SU-DHL-6 (cell line): ENCODE data around the gene NUMB.

ENCODE experiments used
- H2AFZ ChIP-seq: fragments of 200-600 bp; sonication (generic); 2 replicates; pipeline ENCODE4 v1.6.1; 2014; ENCODE audit warnings: low read depth, mild to moderate bottlenecking, moderate library complexity, mixed read lengths, antibody characterized with exemption, low read length; ENCODE audit not compliant: severe bottlenecking
- H3F3A ChIP-seq: fragments of 200-600 bp; shearing (Covaris generic); 2 replicates; pipeline ENCODE4 v1.6.0; 2016; ENCODE audit warnings: antibody characterized with exemption, mild to moderate bottlenecking; ENCODE audit not compliant: insufficient read depth
- H3K27ac ChIP-seq: fragments of 200-600 bp; sonication (generic); 2 replicates; pipeline ENCODE4 v1.5.1; 2016; ENCODE audit warnings: low read depth, mild to moderate bottlenecking, low read length, moderate library complexity, mixed read lengths
- H3K27me3 ChIP-seq: fragments of 200-600 bp; sonication (generic), shearing (Covaris generic); 2 replicates; pipeline ENCODE4 v1.6.0; 2014; ENCODE audit warnings: mild to moderate bottlenecking, low read length
- H3K36me3 ChIP-seq: fragments of 200-600 bp; sonication (generic); 2 replicates; pipeline ENCODE4 v1.6.1; 2014; ENCODE audit warnings: mild to moderate bottlenecking, low read length, mixed read lengths
- H3K4me2 ChIP-seq: fragments of 300-600, 200-600 bp; shearing (Covaris generic), sonication (generic); 2 replicates; pipeline ENCODE4 v1.6.0; 2014; ENCODE audit warnings: low read length, low read depth, mild to moderate bottlenecking; ENCODE audit not compliant: poor library complexity, severe bottlenecking
- H3K4me3 ChIP-seq: fragments of 200-600 bp; sonication (generic); 2 replicates; pipeline ENCODE4 v1.5.1; 2014; ENCODE audit warnings: antibody characterized with exemption, low read length, mild to moderate bottlenecking, mixed read lengths; ENCODE audit not compliant: insufficient read depth, poor library complexity, severe bottlenecking
- H3K79me2 ChIP-seq: fragments of 200-600 bp; sonication (generic); 2 replicates; pipeline ENCODE4 v1.6.1; 2014; ENCODE audit warnings: mild to moderate bottlenecking, low read length, moderate library complexity; ENCODE audit not compliant: insufficient read depth
- H3K9ac ChIP-seq: fragments of 200-600 bp; sonication (generic); 2 replicates; pipeline ENCODE4 v1.7.0; 2014; ENCODE audit warnings: mild to moderate bottlenecking, low read length
- H3K9me2 ChIP-seq: fragments of 200-600 bp; sonication (generic); replicated peaks from 2 replicates; pipeline ENCODE4 v1.6.1; 2014; ENCODE audit warnings: low read length; ENCODE audit not compliant: insufficient read depth
- H3K9me3 ChIP-seq: fragments of 200-600 bp; sonication (generic); 2 replicates; pipeline ENCODE4 v1.6.1; 2014; ENCODE audit warnings: low read length, mixed read lengths; ENCODE audit not compliant: insufficient read depth
- H4K20me1 ChIP-seq: fragments of 200-600 bp; sonication (generic); 2 replicates; pipeline ENCODE4 v1.6.1; 2014; ENCODE audit warnings: low read depth, mild to moderate bottlenecking, antibody characterized with exemption, low read length, moderate library complexity, mixed read lengths
- CTCF ChIP-seq: fragments of 200-600 bp; sonication (generic); IDR thresholded peaks from one replicate; pipeline ENCODE4 v1.5.1; 2017; ENCODE audit warnings: antibody characterized with exemption, mild to moderate bottlenecking, low read length, moderate library complexity; ENCODE audit not compliant: insufficient read depth, poor library complexity, severe bottlenecking
- EZH2phosphoT487 ChIP-seq: fragments of 200-600 bp; sonication (generic), shearing (Covaris generic); conservative IDR thresholded peaks from 2 replicates; pipeline ENCODE4 v1.6.1; 2018; ENCODE audit warnings: mild to moderate bottlenecking, antibody characterized with exemption, low read length, moderate library complexity, mixed read lengths

NUMB gene

GRCh38 chr14:73280903-73281302 is 177.4 kb downstream of the NUMB start:
- H3K4me3 ChIP-seq: no peak overlapping the region
- no peaks in the 10 kb centered on the region for H3K79me2 ChIP-seq
- no peaks in the 10 kb centered on the region for H3K27me3 ChIP-seq
- no peak overlapping the region for H3K27ac ChIP-seq
- no peaks in the 10 kb centered on the region for H3K9me3 ChIP-seq
- H3K9me2 ChIP-seq: no peaks in the 10 kb centered on the region
- no peaks in the 10 kb centered on the region for H4K20me1 ChIP-seq
- no peak overlapping the region for H3K4me2 ChIP-seq
- H2AFZ ChIP-seq: no peak overlapping the region
- H3F3A ChIP-seq: no peaks in the 10 kb centered on the region
- no peak for TF ChIP-seq CTCF
- no peak for TF ChIP-seq EZH2phosphoT487
- peaks cover 6% of the 10 kb centered on the region; the same call in 1 of the 2 replicates for H3K36me3 ChIP-seq
- H3K9ac ChIP-seq: no peak overlapping the region

GRCh38 chr14:73277376-73277775 is 181.0 kb downstream of the NUMB start:
- Histone ChIP-seq H2AFZ (no peak overlapping the region), H3K36me3 (0 out of 2 replicates have a peak, but pooled peaks cover 5% of the 10 kb centered on the region), H3K4me2 (no peak overlapping the region), H3K9me2 (no peaks in the 10 kb centered on the region), H3K27ac (no peak overlapping the region), H3K9me3 (no peaks in the 10 kb centered on the region), H3F3A (no peaks in the 10 kb centered on the region), H3K4me3 (no peak overlapping the region), H3K79me2 (no peaks in the 10 kb centered on the region), H3K9ac (no peak overlapping the region), H3K27me3 (no peaks in the 10 kb centered on the region), H4K20me1 (no peaks in the 10 kb centered on the region)
- TF ChIP-seq EZH2phosphoT487: no peak
- TF ChIP-seq CTCF: no peak

GRCh38 chr14:73276836-73277235 is 181.5 kb downstream of the NUMB start:
- Histone ChIP-seq H3K4me2 (no peak overlapping the region), H2AFZ (no peak overlapping the region), H3F3A (no peaks in the 10 kb centered on the region), H3K79me2 (no peaks in the 10 kb centered on the region), H3K9me3 (no peaks in the 10 kb centered on the region), H3K27me3 (no peaks in the 10 kb centered on the region), H3K4me3 (no peak overlapping the region), H4K20me1 (no peaks in the 10 kb centered on the region), H3K27ac (no peak overlapping the region), H3K36me3 (0 out of 2 replicates have a peak, but pooled peaks cover 2% of the 10 kb centered on the region), H3K9me2 (no peaks in the 10 kb centered on the region), H3K9ac (no peak overlapping the region)
- TF ChIP-seq CTCF: no peak
- TF ChIP-seq EZH2phosphoT487: no peak

GRCh38 chr14:73273799-73274198 is 184.5 kb downstream of the NUMB start:
- Histone ChIP-seq H3K27ac (no peak overlapping the region), H3K9me2 (no peaks in the 10 kb centered on the region), H3K36me3 (no peaks in the 10 kb centered on the region), H3K79me2 (no peaks in the 10 kb centered on the region), H3K9ac (no peak overlapping the region), H3K4me2 (no peak overlapping the region), H3K9me3 (no peaks in the 10 kb centered on the region), H3F3A (no peaks in the 10 kb centered on the region), H3K4me3 (no peak overlapping the region), H2AFZ (no peak overlapping the region), H3K27me3 (no peaks in the 10 kb centered on the region), H4K20me1 (no peaks in the 10 kb centered on the region)
- TF ChIP-seq CTCF (no peak), EZH2phosphoT487 (no peak)
